ENCODE measurements around the gene RMI1. TPM values are rescaled to one million over a fixed set of nuclear protein-coding genes. Genes with fewer than 3 reads are reported as not detected.

RMI1 gene
- total and polyA plus RNA-seq, 2 experiments from 2014 or later: 3.6 to 8.4 TPM

DNA sequence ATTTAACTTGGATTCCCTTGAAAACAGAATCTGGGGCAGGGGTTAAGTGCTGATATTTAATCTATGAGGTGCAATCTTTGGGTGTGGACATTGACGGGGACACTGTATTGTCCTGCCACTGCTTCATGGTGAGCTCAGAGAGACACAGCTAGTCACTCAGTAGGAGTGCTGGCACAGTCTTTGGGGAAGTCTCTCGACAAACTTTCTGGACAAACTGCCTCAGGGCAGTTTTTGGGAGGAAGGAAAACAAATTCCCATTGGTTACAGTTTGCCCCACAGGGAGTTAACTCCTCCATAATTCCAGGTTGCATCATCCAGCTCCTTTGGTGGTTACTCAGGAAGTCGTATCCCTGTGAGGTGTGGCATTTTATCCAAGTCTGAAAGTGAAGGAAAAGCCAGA is 18.4 kb upstream of the RMI1 start:
- no peaks in the 10 kb centered on the region for H3K27me3 ChIP-seq
- H3K36me3 ChIP-seq: peaks cover 8% of the 10 kb centered on the region
- TF ChIP-seq, protein P1, sequence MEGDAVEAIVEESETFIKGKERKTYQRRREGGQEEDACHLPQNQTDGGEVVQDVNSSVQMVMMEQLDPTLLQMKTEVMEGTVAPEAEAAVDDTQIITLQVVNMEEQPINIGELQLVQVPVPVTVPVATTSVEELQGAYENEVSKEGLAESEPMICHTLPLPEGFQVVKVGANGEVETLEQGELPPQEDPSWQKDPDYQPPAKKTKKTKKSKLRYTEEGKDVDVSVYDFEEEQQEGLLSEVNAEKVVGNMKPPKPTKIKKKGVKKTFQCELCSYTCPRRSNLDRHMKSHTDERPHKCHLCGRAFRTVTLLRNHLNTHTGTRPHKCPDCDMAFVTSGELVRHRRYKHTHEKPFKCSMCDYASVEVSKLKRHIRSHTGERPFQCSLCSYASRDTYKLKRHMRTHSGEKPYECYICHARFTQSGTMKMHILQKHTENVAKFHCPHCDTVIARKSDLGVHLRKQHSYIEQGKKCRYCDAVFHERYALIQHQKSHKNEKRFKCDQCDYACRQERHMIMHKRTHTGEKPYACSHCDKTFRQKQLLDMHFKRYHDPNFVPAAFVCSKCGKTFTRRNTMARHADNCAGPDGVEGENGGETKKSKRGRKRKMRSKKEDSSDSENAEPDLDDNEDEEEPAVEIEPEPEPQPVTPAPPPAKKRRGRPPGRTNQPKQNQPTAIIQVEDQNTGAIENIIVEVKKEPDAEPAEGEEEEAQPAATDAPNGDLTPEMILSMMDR (IDR thresholded peaks at IDR 0.05; ENCODE audit: low read depth, low read length): no peak
- H3K4me3 ChIP-seq: no peak overlapping the region
- DNase-seq (ENCODE audit: low read depth in 1 of 2, low spot score in 1 of 2): peak in 1 of 2 donors; percentile 65
- H3K9me3 ChIP-seq (ENCODE audit: low read depth): no peaks in the 10 kb centered on the region
- no peak overlapping the region for H3K27ac ChIP-seq
- no peaks in the 10 kb centered on the region for H3K4me1 ChIP-seq (ENCODE audit: low read depth)

DNA sequence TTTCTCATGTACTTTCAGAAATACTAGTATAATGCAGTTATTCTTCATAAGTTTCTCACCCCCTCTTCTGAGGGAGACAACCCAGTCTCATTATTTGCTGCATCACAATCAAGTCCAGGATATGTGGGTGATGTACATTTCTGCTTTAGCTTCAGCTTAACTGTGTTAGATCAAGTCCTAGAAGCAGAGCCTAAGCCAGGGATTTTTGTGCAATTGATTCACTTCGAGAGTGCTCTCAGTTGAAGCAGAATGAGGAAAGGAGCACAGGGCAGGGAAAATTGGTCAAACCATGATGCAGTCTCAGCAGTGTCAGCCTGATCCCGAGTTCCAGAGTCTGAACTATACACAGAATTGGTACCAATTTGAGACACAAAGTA is 15.6 kb upstream of the RMI1 start:
- peaks cover 32% of the 10 kb centered on the region for H3K36me3 ChIP-seq
- DNase-seq (ENCODE audit: low read depth in 1 of 2, low spot score in 1 of 2): peak in 1 of 2 donors; percentile 38
- no peaks in the 10 kb centered on the region for H3K4me1 ChIP-seq (ENCODE audit: low read depth)
- no peak overlapping the region for H3K4me3 ChIP-seq
- H3K27me3 ChIP-seq: no peaks in the 10 kb centered on the region
- H3K9me3 ChIP-seq (ENCODE audit: low read depth): no peaks in the 10 kb centered on the region
- TF ChIP-seq, protein P1 (IDR thresholded peaks at IDR 0.05; ENCODE audit: low read depth, low read length): no peak
- peak overlapping the region; percentile 13 for H3K27ac ChIP-seq

DNA sequence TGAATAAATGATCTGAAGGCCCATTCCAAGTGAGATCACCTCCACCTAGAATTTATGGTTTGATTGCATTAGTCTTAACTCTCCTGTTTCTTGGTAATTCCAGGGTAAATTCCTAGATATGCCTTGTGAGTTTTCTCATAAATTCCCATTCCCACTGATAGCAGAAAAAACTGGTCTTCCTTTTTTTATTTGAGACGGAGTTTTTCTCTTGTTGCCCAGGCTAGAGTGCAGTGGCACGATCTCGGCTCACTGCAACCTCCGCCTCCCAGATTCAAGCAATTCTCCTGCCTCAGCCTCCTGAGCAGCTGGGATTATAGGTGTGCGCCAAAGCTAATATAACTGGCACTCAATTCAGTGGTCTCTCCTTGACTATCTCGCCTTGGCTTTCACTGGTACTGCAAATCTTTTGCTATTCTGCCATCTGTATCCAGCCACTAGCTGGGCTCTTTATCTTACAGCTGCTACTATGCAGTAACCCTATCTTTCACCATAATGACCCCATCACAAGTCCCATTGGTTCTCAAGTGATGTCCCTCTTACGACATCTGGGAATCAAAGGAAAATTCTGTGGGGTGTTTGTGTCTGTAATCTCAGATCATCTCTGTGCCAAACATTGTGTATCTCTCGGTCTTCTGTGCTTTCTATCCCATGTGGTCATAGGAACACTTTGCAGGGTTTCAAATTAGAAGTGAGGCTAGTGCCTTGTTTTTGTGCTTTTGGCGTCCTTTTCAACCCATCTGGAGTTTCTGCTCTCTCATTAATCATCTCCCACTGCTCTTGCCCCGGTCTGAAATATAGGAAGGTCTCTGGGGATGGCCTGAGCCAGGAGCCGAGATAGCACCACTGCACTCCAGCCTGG is 15.0 kb upstream of the RMI1 start:
- peak overlapping the region; percentile 16 for H3K27ac ChIP-seq
- no peaks in the 10 kb centered on the region for H3K27me3 ChIP-seq
- TF ChIP-seq, protein P1 (IDR thresholded peaks at IDR 0.05; ENCODE audit: low read depth, low read length): no peak
- H3K9me3 ChIP-seq (ENCODE audit: low read depth): no peaks in the 10 kb centered on the region
- DNase-seq (ENCODE audit: low read depth in 1 of 2, low spot score in 1 of 2): peak in 1 of 2 donors; percentile 58
- H3K4me3 ChIP-seq: no peak overlapping the region
- H3K36me3 ChIP-seq: peaks cover 39% of the 10 kb centered on the region
- no peaks in the 10 kb centered on the region for H3K4me1 ChIP-seq (ENCODE audit: low read depth)

DNA sequence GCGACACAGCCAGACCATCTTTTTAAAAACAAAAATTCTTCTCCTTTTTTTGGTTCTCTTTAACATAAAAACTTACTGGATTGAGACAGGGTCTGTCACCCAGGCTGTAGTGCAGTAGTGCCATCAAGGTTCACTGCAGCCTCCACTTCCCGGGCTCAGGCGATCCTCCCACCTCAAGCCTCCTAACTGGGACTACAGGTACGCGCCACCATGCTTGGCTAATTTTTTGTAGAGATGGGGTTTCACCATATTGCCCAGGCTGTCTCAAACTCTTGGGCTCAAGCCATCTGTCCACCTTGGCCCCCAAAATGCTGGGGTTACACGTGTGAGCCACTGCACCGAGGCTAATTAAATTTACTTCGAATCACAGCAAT is 14.4 kb upstream of the RMI1 start:
- Histone ChIP-seq H3K27ac (peak overlapping the region; percentile 16), H3K9me3 (ENCODE audit: low read depth) (no peaks in the 10 kb centered on the region), H3K4me3 (no peak overlapping the region), H3K36me3 (peaks cover 45% of the 10 kb centered on the region), H3K4me1 (ENCODE audit: low read depth) (no peaks in the 10 kb centered on the region), H3K27me3 (no peaks in the 10 kb centered on the region)
- no peak for DNase-seq (ENCODE audit: low read depth in 1 of 2, low spot score in 1 of 2)
- TF ChIP-seq, protein P1 (IDR thresholded peaks at IDR 0.05; ENCODE audit: low read depth, low read length): no peak

DNA sequence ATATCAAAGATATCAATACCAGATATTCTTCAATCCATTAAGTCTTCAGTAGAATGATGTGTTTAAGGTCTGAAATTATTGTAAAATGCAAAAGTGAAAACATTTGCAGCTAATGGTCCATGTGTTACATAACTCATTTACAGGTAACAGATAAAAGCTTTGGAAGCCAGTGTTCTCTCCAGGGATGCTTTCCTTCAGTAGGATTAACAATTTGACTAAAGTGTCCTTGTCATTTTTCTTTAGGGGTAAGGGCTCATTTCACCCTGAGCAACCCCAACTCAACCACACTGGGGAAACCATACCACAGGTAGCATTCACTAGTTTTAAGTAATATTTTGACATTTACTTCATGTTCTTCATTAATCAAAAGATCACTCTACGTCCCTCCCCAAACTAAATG is 13.5 kb upstream of the RMI1 start:
- Histone ChIP-seq H3K4me1 (ENCODE audit: low read depth) (no peaks in the 10 kb centered on the region), H3K27ac (peak overlapping the region; percentile 16), H3K36me3 (peaks cover 53% of the 10 kb centered on the region), H3K9me3 (ENCODE audit: low read depth) (no peaks in the 10 kb centered on the region), H3K27me3 (no peaks in the 10 kb centered on the region), H3K4me3 (no peak overlapping the region)
- DNase-seq (ENCODE audit: low read depth in 1 of 2, low spot score in 1 of 2): no peak
- TF ChIP-seq, protein P1 (IDR thresholded peaks at IDR 0.05; ENCODE audit: low read depth, low read length): no peak

Data from cardiac muscle cell (in vitro differentiated cells and primary cell).